Esophagus muscularis mucosa (tissue), 4 donors: ENCODE results near the gene MRTFA. TPM values are rescaled to one million over a fixed set of nuclear protein-coding genes. Genes with fewer than 3 reads are reported as not detected.

Experiments used
- DNase-seq: peaks from one replicate; pipeline ENCODE4 v3.0.0-alpha.2; 2017; ENCODE audit errors: extremely low spot score
- H3K27ac ChIP-seq, 4 donors: fragments of 200-600 bp; sonication (generic); replicated peaks in 1 of 4; 1 replicate in 3 of 4; 2 replicates in 1 of 4; pipeline ENCODE4 v1.5.1; 2016 to 2019; ENCODE audit warnings: mild to moderate bottlenecking in 1 of 4
- H3K27me3 ChIP-seq, 4 donors: fragments of 200-600 bp; sonication (generic); one replicate each; pipeline versions ENCODE4 v1.5.1 to v1.6.0; 2016 to 2019
- H3K36me3 ChIP-seq, 4 donors: fragments of 200-600 bp; sonication (generic); one replicate each; pipeline ENCODE4 v1.5.1; 2016 to 2019
- H3K4me1 ChIP-seq, 4 donors: fragments of 200-600 bp; sonication (generic); one replicate each; pipeline ENCODE4 v1.5.1; 2016 to 2019
- H3K4me3 ChIP-seq, 4 donors: fragments of 200-600 bp; sonication (generic); 1 replicate in 2 of 4; 2 replicates in 2 of 4; pipeline ENCODE4 v1.5.1; 2016 to 2019; ENCODE audit warnings: mild to moderate bottlenecking in 4 of 4, moderate library complexity in 1 of 4
- H3K9me3 ChIP-seq, 4 donors: fragments of 200-600 bp; sonication (generic); 1 replicate in 3 of 4; 2 replicates in 1 of 4; pipeline ENCODE4 v1.5.1; 2016 to 2019
- EP300 ChIP-seq: sonication (generic); formaldehyde crosslinking; IDR thresholded peaks from one replicate; pipeline ENCODE4 v1.6.1; 2017; ENCODE audit warnings: antibody characterized with exemption
- POLR2A ChIP-seq: fragments of 450-650 bp; IDR thresholded peaks from one replicate; pipeline ENCODE4 v1.6.1; 2017; ENCODE audit warnings: antibody characterized with exemption, moderate library complexity, mild to moderate bottlenecking, low read depth
- POLR2AphosphoS5 ChIP-seq, 2 donors: sonication (generic); formaldehyde crosslinking; IDR thresholded peaks; one replicate each; pipeline ENCODE4 v1.6.1; 2017; ENCODE audit warnings: antibody characterized with exemption in 2 of 2
- WGBS: methylation state at CpG from one replicate; pipeline ENCODE4 v1.1.5; 2018; 5-methylcytosine and 5-hydroxymethylcytosine counted together
- intact Hi-C: fragments of 100-400 bp; cut with DNase I; formaldehyde crosslinking; loops from one replicate; pipeline ENCODE4 v1.15.1; 2023
- total RNA-seq, 4 donors: library from RNA; depleted of rRNA; stranded (reverse); fragments of >200 nt; gene quantifications; one replicate each; pipeline versions ENCODE4 v1.1.0 to v1.2.1, GENCODE V29; 2016
- TF ChIP-seq, protein P1 (sequence below), 3 experiments: fragments of 200-600 bp in 2 of 3; fragments of 450-650 bp in 1 of 3; sonication (generic) in 2 of 3; IDR thresholded peaks; one replicate each; pipeline ENCODE4 v1.5.1; 2017 to 2019; ENCODE audit warnings: antibody characterized with exemption in 3 of 3, mild to moderate bottlenecking in 2 of 3, moderate library complexity in 1 of 3

Gene MRTFA
- total RNA-seq, 4 donors from 2014 or later = 55.6 to 88.7 (median 73.6) TPM

DNA sequence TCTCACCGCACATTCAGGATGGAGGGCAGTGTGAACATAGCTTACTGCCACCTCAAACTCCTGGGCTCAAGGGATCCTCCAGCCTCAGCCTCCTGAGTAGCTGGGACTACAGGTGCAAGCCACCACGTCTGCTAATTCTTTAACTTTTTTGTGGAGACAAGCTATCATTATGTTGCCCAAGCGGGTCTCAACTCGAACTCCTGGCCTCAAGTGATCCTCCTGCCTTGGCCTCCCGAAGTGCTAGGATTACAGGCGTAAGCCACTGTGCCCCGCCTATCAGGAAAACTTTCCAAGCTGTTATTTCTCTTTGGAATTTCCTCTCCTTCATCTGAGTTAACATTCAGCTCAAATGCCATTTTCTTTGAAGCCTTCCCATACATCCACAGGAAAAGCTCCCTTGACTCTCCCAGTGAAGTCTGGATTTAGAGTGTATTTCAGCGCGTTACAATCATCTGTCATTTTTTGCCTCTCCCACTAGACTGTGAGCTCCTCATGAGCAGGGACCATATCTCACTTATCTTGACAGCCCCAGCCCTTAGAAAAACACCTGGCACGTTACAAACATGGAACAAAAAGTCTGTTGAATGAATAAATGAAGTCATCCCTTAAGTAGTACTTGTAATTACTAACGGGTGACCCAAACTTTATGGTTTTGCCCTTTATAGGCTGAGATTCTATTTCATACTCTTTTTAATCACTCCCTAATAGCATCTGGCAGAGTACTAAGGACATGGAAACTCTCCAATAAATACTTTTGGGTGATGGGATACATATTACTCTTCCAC, 2.2 kb downstream of the MRTFA start:
- no peak for DNase-seq
- Histone ChIP-seq H3K4me3 (peak overlapping the region; percentile 74 to 90 (median 82)), H3K27ac (peak overlapping the region; percentile 92 to 96 (median 93)), H3K36me3 (no peaks in the 10 kb centered on the region), H3K9me3 (no peaks in the 10 kb centered on the region), H3K4me1 (peaks cover 15 to 61% (median 48%) of the 10 kb centered on the region in 4 donors), H3K27me3 (no peaks in the 10 kb centered on the region)
- intact Hi-C loops = loop anchor here (10.0 kb wide), 1 partner anchor 260 kb away; the partner anchor contains the start of gene SGSM3
- 72% methylated on average over 11 of the region's 11 CpGs for WGBS
- no peak for TF ChIP-seq POLR2AphosphoS5 (IDR thresholded peaks at IDR 0.05)
- TF ChIP-seq, protein P1, sequence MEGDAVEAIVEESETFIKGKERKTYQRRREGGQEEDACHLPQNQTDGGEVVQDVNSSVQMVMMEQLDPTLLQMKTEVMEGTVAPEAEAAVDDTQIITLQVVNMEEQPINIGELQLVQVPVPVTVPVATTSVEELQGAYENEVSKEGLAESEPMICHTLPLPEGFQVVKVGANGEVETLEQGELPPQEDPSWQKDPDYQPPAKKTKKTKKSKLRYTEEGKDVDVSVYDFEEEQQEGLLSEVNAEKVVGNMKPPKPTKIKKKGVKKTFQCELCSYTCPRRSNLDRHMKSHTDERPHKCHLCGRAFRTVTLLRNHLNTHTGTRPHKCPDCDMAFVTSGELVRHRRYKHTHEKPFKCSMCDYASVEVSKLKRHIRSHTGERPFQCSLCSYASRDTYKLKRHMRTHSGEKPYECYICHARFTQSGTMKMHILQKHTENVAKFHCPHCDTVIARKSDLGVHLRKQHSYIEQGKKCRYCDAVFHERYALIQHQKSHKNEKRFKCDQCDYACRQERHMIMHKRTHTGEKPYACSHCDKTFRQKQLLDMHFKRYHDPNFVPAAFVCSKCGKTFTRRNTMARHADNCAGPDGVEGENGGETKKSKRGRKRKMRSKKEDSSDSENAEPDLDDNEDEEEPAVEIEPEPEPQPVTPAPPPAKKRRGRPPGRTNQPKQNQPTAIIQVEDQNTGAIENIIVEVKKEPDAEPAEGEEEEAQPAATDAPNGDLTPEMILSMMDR (IDR thresholded peaks at IDR 0.05) = no peak
- TF ChIP-seq POLR2A = no peak
- TF ChIP-seq EP300 = no peak

DNA sequence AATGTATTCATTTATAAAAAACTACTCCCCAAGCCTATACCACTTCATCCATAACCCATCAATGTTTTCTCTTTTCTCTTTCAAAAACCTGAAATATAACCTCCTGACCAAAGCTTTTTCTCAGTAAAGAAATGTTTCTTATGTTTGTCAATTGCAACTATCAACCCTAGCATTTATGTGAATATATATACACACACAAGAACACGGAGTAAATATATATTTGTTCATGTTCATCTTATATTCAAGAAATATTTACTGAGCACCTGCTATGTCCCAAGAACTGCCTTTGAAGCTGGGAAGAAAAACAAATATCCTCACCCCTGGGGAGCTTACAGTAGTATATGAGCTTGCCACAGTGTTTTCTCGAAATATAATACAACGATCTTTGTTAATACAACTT, 3.5 kb downstream of the MRTFA start:
- H3K36me3 ChIP-seq = no peaks in the 10 kb centered on the region
- no peaks in the 10 kb centered on the region for H3K9me3 ChIP-seq
- TF ChIP-seq POLR2A (no peak), POLR2AphosphoS5 (IDR thresholded peaks at IDR 0.05) (no peak), EP300 (no peak)
- TF ChIP-seq, protein P1 (IDR thresholded peaks at IDR 0.05) = no peak
- H3K27me3 ChIP-seq = no peaks in the 10 kb centered on the region
- H3K27ac ChIP-seq = no peak overlapping the region
- intact Hi-C loops = loop anchor here (10.0 kb wide), 1 partner anchor 258 kb away; the partner anchor contains the start of gene SGSM3
- WGBS = 81% methylated on average over 3 of the region's 3 CpGs
- DNase-seq = no peak
- H3K4me1 ChIP-seq = peaks cover 24 to 68% (median 59%) of the 10 kb centered on the region in 4 donors
- no peak overlapping the region for H3K4me3 ChIP-seq

DNA sequence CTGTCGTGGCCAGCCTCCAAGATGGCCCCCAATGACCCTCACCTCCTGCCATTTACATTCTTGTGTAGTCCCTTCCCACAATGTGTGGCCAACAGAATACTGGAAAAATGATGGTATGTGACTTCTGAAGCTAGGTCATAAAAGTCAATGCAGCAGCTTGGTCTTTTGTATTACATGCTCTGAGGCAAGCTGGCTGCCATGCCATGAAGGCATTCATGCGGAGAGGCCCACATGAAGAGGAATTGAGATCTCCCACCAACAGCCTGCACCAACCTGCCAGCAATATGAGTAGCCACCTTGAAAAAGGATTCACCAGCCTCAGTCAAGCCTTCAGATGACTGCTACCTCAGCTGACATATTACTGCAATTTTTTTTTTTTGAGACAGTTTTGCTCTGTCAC, 4.6 kb downstream of the MRTFA start:
- H3K27me3 ChIP-seq = no peaks in the 10 kb centered on the region
- intact Hi-C loops = loop anchor here (10.0 kb wide), 1 partner anchor 257 kb away; the partner anchor contains the start of gene SGSM3

DNA sequence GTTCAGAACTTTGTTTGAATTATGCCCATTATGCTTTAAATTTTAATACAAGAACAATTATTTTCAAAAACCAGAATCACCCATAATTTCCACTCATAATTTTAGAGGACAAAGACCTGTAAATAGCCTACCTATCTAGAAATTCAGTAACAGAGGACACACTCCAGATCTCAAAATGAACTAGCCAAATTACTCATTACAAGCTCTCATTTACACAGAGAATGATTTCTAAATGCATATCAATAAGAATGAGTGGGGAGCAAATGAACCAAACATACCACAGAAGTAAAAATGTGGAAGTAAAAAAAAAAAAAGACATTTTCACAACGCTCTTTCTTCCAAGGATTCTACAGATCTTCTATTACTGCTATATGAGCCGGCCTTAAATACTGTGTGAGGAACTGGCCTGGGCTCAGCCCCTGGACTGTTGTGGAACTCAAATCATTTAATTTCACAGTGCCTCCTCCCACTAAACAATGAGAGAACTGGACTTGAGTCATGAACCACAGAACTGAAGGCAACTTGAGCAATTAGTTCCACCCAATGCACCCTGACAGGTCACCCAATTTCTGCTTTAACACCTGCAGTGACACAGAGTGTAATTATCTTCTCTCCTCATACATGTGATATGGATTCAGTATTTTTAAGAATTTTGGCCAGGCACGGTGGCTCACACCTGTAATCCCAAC, 8.0 kb downstream of the MRTFA start:
- no peaks in the 10 kb centered on the region for H3K9me3 ChIP-seq
- no peaks in the 10 kb centered on the region for H3K27me3 ChIP-seq
- TF ChIP-seq POLR2AphosphoS5 (IDR thresholded peaks at IDR 0.05) (no peak), POLR2A (no peak), EP300 (no peak)
- TF ChIP-seq, protein P1 (IDR thresholded peaks at IDR 0.05) = no peak
- 86% methylated on average over 3 of the region's 3 CpGs for WGBS
- H3K4me1 ChIP-seq = peaks cover 28 to 81% (median 52%) of the 10 kb centered on the region in 4 donors
- no peaks in the 10 kb centered on the region for H3K36me3 ChIP-seq
- H3K27ac ChIP-seq = no peak overlapping the region
- intact Hi-C loops = no loop called here
- no peak for DNase-seq
- H3K4me3 ChIP-seq = no peak overlapping the region

More for the DNA sequence above, 4.6 kb downstream of the MRTFA start:
- WGBS = 94% methylated on average over 2 of the region's 2 CpGs
- no peak overlapping the region for H3K27ac ChIP-seq
- no peak for DNase-seq
- no peaks in the 10 kb centered on the region for H3K36me3 ChIP-seq
- no peak overlapping the region for H3K4me3 ChIP-seq
- peaks cover 24 to 69% (median 58%) of the 10 kb centered on the region in 4 donors for H3K4me1 ChIP-seq
- H3K9me3 ChIP-seq = no peaks in the 10 kb centered on the region
- TF ChIP-seq POLR2AphosphoS5 (IDR thresholded peaks at IDR 0.05) (no peak), EP300 (no peak), POLR2A (no peak)
- TF ChIP-seq, protein P1 (IDR thresholded peaks at IDR 0.05) = no peak
